Ovary (tissue), 9 donors: ENCODE data around the gene LDLRAD4. TPM values are rescaled to one million over a fixed set of nuclear protein-coding genes. Genes with fewer than 3 reads are reported as not detected.

ENCODE experiments used
- DNase-seq, 5 donors: peaks; one replicate each; pipeline ENCODE4 v3.0.0-alpha.2; 2019 to 2020
- H3K27ac ChIP-seq, 2 donors: fragments of 200-600 bp; one replicate each; pipeline versions ENCODE4 v1.5.1 to v1.8.0; 2019 to 2022
- H3K27me3 ChIP-seq: fragments of 200-600 bp; one replicate; pipeline ENCODE4 v1.8.0; 2022
- H3K36me3 ChIP-seq: fragments of 200-600 bp; sonication (generic); one replicate; pipeline ENCODE4 v1.5.1; 2019
- H3K4me1 ChIP-seq: one replicate; pipeline ENCODE4 v1.8.1; 2013; ENCODE audit warnings: mild to moderate bottlenecking, moderate library complexity; ENCODE audit not compliant: insufficient read depth
- H3K4me3 ChIP-seq: fragments of 200-600 bp; sonication (generic); one replicate; pipeline ENCODE4 v1.5.1; 2017
- H3K9me3 ChIP-seq, 2 donors: fragments of 200-600 bp in 1 of 2; sonication (generic) in 1 of 2; one replicate each; pipeline versions ENCODE4 v1.5.1 to v1.8.1; 2013 to 2019; ENCODE audit warnings: mild to moderate bottlenecking in 1 of 2, moderate library complexity in 1 of 2
- EP300 ChIP-seq: sonication (generic); formaldehyde crosslinking; IDR thresholded peaks from one replicate; pipeline ENCODE4 v1.6.1; 2017; ENCODE audit warnings: antibody characterized with exemption
- POLR2A ChIP-seq: fragments of 450-650 bp; IDR thresholded peaks from one replicate; pipeline ENCODE4 v1.6.1; 2017; ENCODE audit warnings: antibody characterized with exemption, mild to moderate bottlenecking, moderate library complexity
- WGBS, 3 donors: extraction: QIAGEN DNeasy Blood & Tissue Kit in 1 of 3; methylation state at CpG; one replicate each; pipeline versions ENCODE4 v1.1.5 to v1.1.7; 2013 to 2017; 5-methylcytosine and 5-hydroxymethylcytosine counted together
- intact Hi-C, 4 donors: fragments of 100-400 bp; cut with DNase I; formaldehyde crosslinking; loops; one replicate each; pipeline versions ENCODE4 v1.11.0 to v1.15.1; 2022 to 2023
- polyA plus RNA-seq, 2 donors: library from polyadenylated mRNA; stranded (reverse); fragments of 200-250 nt in 1 of 2; fragments of 350-450 nt in 1 of 2; fragmentation: Illumina TruSeq in 1 of 2; extraction: RNeasy Lipid Tissue Mini Kit (QIAGEN cat#74804) in 1 of 2; gene quantifications; one replicate each; pipeline ENCODE4 v1.2.3, GENCODE V29; 2013 to 2014
- total RNA-seq, 7 donors: library from RNA; depleted of rRNA in 2 of 7; stranded (reverse); fragments of >200 nt in 2 of 7; fragmentation: NEBNext Ultra II Directional in 3 of 7; extraction: Animal tissue kit (Norgen Biotek cat#: 25700) in 3 of 7; gene quantifications; one replicate each; pipeline versions ENCODE4 v1.1.0 to v1.2.4, GENCODE V29; 2016 to 2023
- TF ChIP-seq, protein P1 (sequence below), 3 donors: fragments of 450-650 bp in 2 of 3; fragments of 200-600 bp in 1 of 3; IDR thresholded peaks; one replicate each; pipeline versions ENCODE4 v1.5.1 to v1.8.0; 2016 to 2022; ENCODE audit warnings: antibody characterized with exemption in 3 of 3, mild to moderate bottlenecking in 1 of 3
- donor health status: DM: no; HTN: no; CAD: no; lungs with moderate emphysema.
- donor health status: DM: no; HTN: no; CAD: no.
- donor health status: Bipolar disorder and iron deficiency.
- donor health status: DM: yes; HTN: yes; CAD: no.
- donor health status: DM: no; HTN: no; CAD: no.
- donor health status: DM: yes; HTN: yes; CAD: no.

LDLRAD4 gene
- total and polyA plus RNA-seq, 9 donors, result 2.3 to 31.6 (median 8.3) TPM

DNA sequence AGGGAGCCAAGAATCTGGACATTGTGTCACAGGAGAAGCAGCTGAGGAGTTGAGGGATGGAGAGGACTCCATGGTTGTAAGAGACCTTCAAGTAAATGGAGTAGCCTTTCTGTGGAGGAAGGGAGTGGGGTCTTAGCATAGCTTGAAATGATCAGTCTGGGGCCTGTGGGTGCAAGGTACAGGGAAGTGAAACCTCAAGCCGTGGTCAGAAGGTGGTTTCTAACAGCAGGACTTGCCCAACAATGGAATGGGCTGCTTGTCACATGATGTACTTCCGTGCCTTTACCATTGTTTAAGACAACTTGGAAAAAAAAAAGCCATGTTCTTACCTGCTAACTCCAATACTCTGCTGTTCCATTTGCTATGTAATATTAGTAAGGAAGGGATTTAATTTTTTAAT is 140.7 kb downstream of the LDLRAD4 start:
- H3K4me3 ChIP-seq, result no peak overlapping the region
- WGBS, 3 donors, result 79 to 83% (median 80%) methylated on average over 2 of the region's 2 CpGs
- H3K27ac ChIP-seq, result no peak overlapping the region
- H3K27me3 ChIP-seq, result no peaks in the 10 kb centered on the region
- TF ChIP-seq, protein P1, sequence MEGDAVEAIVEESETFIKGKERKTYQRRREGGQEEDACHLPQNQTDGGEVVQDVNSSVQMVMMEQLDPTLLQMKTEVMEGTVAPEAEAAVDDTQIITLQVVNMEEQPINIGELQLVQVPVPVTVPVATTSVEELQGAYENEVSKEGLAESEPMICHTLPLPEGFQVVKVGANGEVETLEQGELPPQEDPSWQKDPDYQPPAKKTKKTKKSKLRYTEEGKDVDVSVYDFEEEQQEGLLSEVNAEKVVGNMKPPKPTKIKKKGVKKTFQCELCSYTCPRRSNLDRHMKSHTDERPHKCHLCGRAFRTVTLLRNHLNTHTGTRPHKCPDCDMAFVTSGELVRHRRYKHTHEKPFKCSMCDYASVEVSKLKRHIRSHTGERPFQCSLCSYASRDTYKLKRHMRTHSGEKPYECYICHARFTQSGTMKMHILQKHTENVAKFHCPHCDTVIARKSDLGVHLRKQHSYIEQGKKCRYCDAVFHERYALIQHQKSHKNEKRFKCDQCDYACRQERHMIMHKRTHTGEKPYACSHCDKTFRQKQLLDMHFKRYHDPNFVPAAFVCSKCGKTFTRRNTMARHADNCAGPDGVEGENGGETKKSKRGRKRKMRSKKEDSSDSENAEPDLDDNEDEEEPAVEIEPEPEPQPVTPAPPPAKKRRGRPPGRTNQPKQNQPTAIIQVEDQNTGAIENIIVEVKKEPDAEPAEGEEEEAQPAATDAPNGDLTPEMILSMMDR (IDR thresholded peaks at IDR 0.05), result no peak
- no peak for TF ChIP-seq POLR2A
- no peak for TF ChIP-seq EP300
- H3K9me3 ChIP-seq, result no peaks in the 10 kb centered on the region
- H3K4me1 ChIP-seq, result no peaks in the 10 kb centered on the region
- no peak for DNase-seq
- intact Hi-C loops, result no loop called here
- no peaks in the 10 kb centered on the region for H3K36me3 ChIP-seq

GRCh38 chr18:13361431-13361830 is 142.9 kb downstream of the LDLRAD4 start:
- H3K9me3 ChIP-seq, result no peaks in the 10 kb centered on the region
- DNase-seq, result no peak
- H3K27me3 ChIP-seq, result no peaks in the 10 kb centered on the region
- no peaks in the 10 kb centered on the region for H3K4me1 ChIP-seq
- H3K36me3 ChIP-seq, result no peaks in the 10 kb centered on the region
- no peak overlapping the region for H3K27ac ChIP-seq
- intact Hi-C loops, result no loop called here
- TF ChIP-seq EP300 (no peak), POLR2A (no peak)
- TF ChIP-seq, protein P1 (IDR thresholded peaks at IDR 0.05), result no peak
- WGBS, 3 donors, result 89 to 92% (median 92%) methylated on average over 3 of the region's 3 CpGs
- H3K4me3 ChIP-seq, result no peak overlapping the region

GRCh38 chr18:13362051-13362450 is 143.5 kb downstream of the LDLRAD4 start:
- Histone ChIP-seq H3K27me3 (no peaks in the 10 kb centered on the region), H3K4me3 (no peak overlapping the region), H3K27ac (no peak overlapping the region), H3K4me1 (no peaks in the 10 kb centered on the region), H3K36me3 (no peaks in the 10 kb centered on the region), H3K9me3 (no peaks in the 10 kb centered on the region)
- WGBS, 3 donors, result 80 to 92% (median 90%) methylated on average over 8 of the region's 8 CpGs
- no peak for DNase-seq
- TF ChIP-seq, protein P1 (IDR thresholded peaks at IDR 0.05), result no peak
- TF ChIP-seq EP300 (no peak), POLR2A (no peak)
- intact Hi-C loops, result no loop called here

GRCh38 chr18:13362607-13363006 is 144.0 kb downstream of the LDLRAD4 start:
- Histone ChIP-seq H3K4me1 (no peaks in the 10 kb centered on the region), H3K27ac (no peak overlapping the region), H3K4me3 (no peak overlapping the region), H3K9me3 (no peaks in the 10 kb centered on the region), H3K36me3 (no peaks in the 10 kb centered on the region), H3K27me3 (no peaks in the 10 kb centered on the region)
- WGBS, 3 donors, result 68 to 83% (median 81%) methylated on average over 2 of the region's 2 CpGs
- intact Hi-C loops, result no loop called here
- TF ChIP-seq POLR2A (no peak), EP300 (no peak)
- TF ChIP-seq, protein P1 (IDR thresholded peaks at IDR 0.05), result no peak
- no peak for DNase-seq
